WTC11 (cell line): ENCODE results near the gene DRD2. TPM values are rescaled to one million over a fixed set of nuclear protein-coding genes. Genes with fewer than 3 reads are reported as not detected.

ENCODE experiments used
- ATAC-seq: fragments of 200-7000 bp; cut with Tn5 transposase; 2 replicates; pipeline ENCODE4 v1.10.0; 2021; ENCODE audit warnings: mild to moderate bottlenecking, moderate library complexity
- CTCF ChIA-PET: fragments of 300-600 bp; sonication (Branson Sonifier 250); formaldehyde crosslinking; loops from one replicate; lab custom pipeline; 2021; ENCODE audit warnings: antibody characterized with exemption; lab: Charles Lee
- POLR2A ChIA-PET: fragments of 350-600 bp; sonication (Branson Sonifier 250); formaldehyde crosslinking; loops from one replicate; lab custom pipeline; 2021; ENCODE audit warnings: antibody characterized with exemption; lab: Charles Lee
- DNase-seq: peaks from one replicate; pipeline ENCODE4 v3.0.0; 2021; ENCODE audit warnings: low spot score
- H3K27ac Mint-ChIP-seq: 2 replicates; pipeline ENCODE4 v1.8.0; 2021; ENCODE audit warnings: mixed read lengths
- H3K27me3 Mint-ChIP-seq: 2 replicates; pipeline ENCODE4 v1.8.0; 2021; ENCODE audit warnings: low read depth, mild to moderate bottlenecking, moderate library complexity, mixed read lengths
- H3K36me3 Mint-ChIP-seq: 2 replicates; pipeline ENCODE4 v1.8.0; 2021; ENCODE audit warnings: mixed read lengths
- H3K4me1 Mint-ChIP-seq: 2 replicates; pipeline ENCODE4 v1.8.0; 2022; ENCODE audit warnings: mixed read lengths
- H3K4me3 Mint-ChIP-seq: 2 replicates; pipeline ENCODE4 v1.8.0; 2021; ENCODE audit warnings: mild to moderate bottlenecking, moderate library complexity, mixed read lengths
- H3K9me3 Mint-ChIP-seq: 2 replicates; pipeline ENCODE4 v1.8.0; 2021; ENCODE audit warnings: mixed read lengths
- ATF2 ChIP-seq: sonication (generic); formaldehyde crosslinking; IDR thresholded peaks from 2 replicates; pipeline ENCODE4 v1.8.1; 2022; ENCODE audit warnings: low read depth, missing genetic modification reagents, borderline replicate concordance
- CREM ChIP-seq: sonication (generic); formaldehyde crosslinking; IDR thresholded peaks from 2 replicates; pipeline ENCODE4 v1.8.1; 2022; ENCODE audit warnings: mild to moderate bottlenecking, missing genetic modification reagents, moderate library complexity
- ERG ChIP-seq: fragments of 250-450 bp; sonication (Bioruptor Pico); IDR thresholded peaks from 2 replicates; pipeline ENCODE4 v1.8.0; 2021; ENCODE audit warnings: mild to moderate bottlenecking
- ETV6 ChIP-seq: sonication (generic); formaldehyde crosslinking; IDR thresholded peaks from 2 replicates; pipeline ENCODE4 v1.8.1; 2022; ENCODE audit warnings: mild to moderate bottlenecking, missing genetic modification reagents
- FOXK1 ChIP-seq: sonication (generic); formaldehyde crosslinking; IDR thresholded peaks from 2 replicates; pipeline ENCODE4 v1.8.0; 2022; ENCODE audit warnings: mild to moderate bottlenecking, moderate library complexity, missing genetic modification reagents
- FOXP1 ChIP-seq: sonication (generic); formaldehyde crosslinking; IDR thresholded peaks from 2 replicates; pipeline ENCODE4 v1.8.0; 2022; ENCODE audit warnings: missing genetic modification reagents, mild to moderate bottlenecking, moderate library complexity, borderline replicate concordance
- FOXP4 ChIP-seq: sonication (generic); formaldehyde crosslinking; IDR thresholded peaks from 2 replicates; pipeline ENCODE4 v1.8.0; 2022; ENCODE audit warnings: mild to moderate bottlenecking, missing genetic modification reagents
- JAZF1 ChIP-seq: fragments of 250-450 bp; sonication (Bioruptor Pico); IDR thresholded peaks from 2 replicates; pipeline ENCODE4 v1.9.0; 2021; ENCODE audit warnings: moderate library complexity, mild to moderate bottlenecking, inconsistent platforms
- NFATC4 ChIP-seq: fragments of 250-450 bp; sonication (Bioruptor Pico); IDR thresholded peaks from 2 replicates; pipeline ENCODE4 v1.9.0; 2021; ENCODE audit warnings: mild to moderate bottlenecking
- NR1H2 ChIP-seq: sonication (generic); formaldehyde crosslinking; IDR thresholded peaks from 2 replicates; pipeline ENCODE4 v1.9.0; 2021; ENCODE audit warnings: mild to moderate bottlenecking, moderate library complexity, missing genetic modification reagents
- NR2C2 ChIP-seq: sonication (generic); formaldehyde crosslinking; IDR thresholded peaks from 2 replicates; pipeline ENCODE4 v1.8.0; 2022; ENCODE audit warnings: mild to moderate bottlenecking, missing genetic modification reagents
- RELA ChIP-seq: sonication (generic); formaldehyde crosslinking; IDR thresholded peaks from 2 replicates; pipeline ENCODE4 v1.8.1; 2022; ENCODE audit warnings: missing genetic modification reagents, mild to moderate bottlenecking, borderline replicate concordance
- SMAD3 ChIP-seq: sonication (generic); formaldehyde crosslinking; IDR thresholded peaks from 2 replicates; pipeline ENCODE4 v1.8.0; 2022; ENCODE audit warnings: missing genetic modification reagents, mild to moderate bottlenecking, borderline replicate concordance
- SOX15 ChIP-seq: fragments of 250-450 bp; sonication (Bioruptor Pico); IDR thresholded peaks from 2 replicates; pipeline ENCODE4 v1.9.0; 2021; ENCODE audit warnings: mild to moderate bottlenecking
- USF1 ChIP-seq: sonication (generic); formaldehyde crosslinking; IDR thresholded peaks from 2 replicates; pipeline ENCODE4 v1.8.0; 2022; ENCODE audit warnings: mild to moderate bottlenecking, missing genetic modification reagents
- USF2 ChIP-seq: sonication (generic); formaldehyde crosslinking; IDR thresholded peaks from 2 replicates; pipeline ENCODE4 v1.8.1; 2023; ENCODE audit warnings: mild to moderate bottlenecking, missing genetic modification reagents, moderate library complexity
- ZBTB43 ChIP-seq: sonication (generic); formaldehyde crosslinking; IDR thresholded peaks from 2 replicates; pipeline ENCODE4 v1.8.1; 2023; ENCODE audit warnings: mild to moderate bottlenecking, missing genetic modification reagents
- ZNF263 ChIP-seq: sonication (generic); formaldehyde crosslinking; IDR thresholded peaks from 2 replicates; pipeline ENCODE4 v1.8.1; 2022; ENCODE audit warnings: low read depth, mild to moderate bottlenecking, moderate library complexity, missing genetic modification reagents
- ZNF281 ChIP-seq: sonication (generic); formaldehyde crosslinking; IDR thresholded peaks from 2 replicates; pipeline ENCODE4 v1.8.0; 2023; ENCODE audit warnings: mild to moderate bottlenecking, missing genetic modification reagents
- ZNF512 ChIP-seq: sonication (generic); formaldehyde crosslinking; IDR thresholded peaks from 2 replicates; pipeline ENCODE4 v1.8.1; 2022; ENCODE audit warnings: missing genetic modification reagents, borderline replicate concordance
- ZSCAN18 ChIP-seq: fragments of 250-450 bp; sonication (Bioruptor Pico); IDR thresholded peaks from 2 replicates; pipeline ENCODE4 v2.1.2; 2022; ENCODE audit warnings: mild to moderate bottlenecking, moderate library complexity
- total RNA-seq: library from RNA; stranded (reverse); gene quantifications from 3 replicates; pipeline ENCODE4 v1.2.3, GENCODE V29; 2021

Gene DRD2
- total RNA-seq, 1 experiment from 2014 or later, result 0.20 TPM

- no peak for TF ChIP-seq ZBTB43 (CRISPR knock-in tag)
These were observed 65.7 kb downstream of the DRD2 start (continued) for GRCh38 chr11:113409526-113409925.

- DNase-seq (no peak), ATAC-seq (no peak)
- H3K4me1 Mint-ChIP-seq, result peaks cover 4% of the 10 kb centered on the region
- H3K27ac Mint-ChIP-seq, result no peak overlapping the region
- no peaks in the 10 kb centered on the region for H3K27me3 Mint-ChIP-seq
- POLR2A ChIA-PET, result no interaction called here
- CTCF ChIA-PET, result no interaction called here
- H3K4me3 Mint-ChIP-seq, result no peak overlapping the region
- H3K9me3 Mint-ChIP-seq, result no peaks in the 10 kb centered on the region
- no peaks in the 10 kb centered on the region for H3K36me3 Mint-ChIP-seq
- TF ChIP-seq ETV6 (CRISPR knock-in tag) (no peak), USF2 (no peak), NR1H2 (CRISPR knock-in tag) (no peak), SOX15 (CRISPR knock-in tag) (no peak), ZSCAN18 (no peak), FOXK1 (no peak), ZNF512 (CRISPR knock-in tag) (no peak), ATF2 (CRISPR knock-in tag) (no peak), CREM (CRISPR knock-in tag) (no peak), ZNF281 (CRISPR knock-in tag) (no peak), FOXP4 (no peak), RELA (CRISPR knock-in tag) (no peak), NFATC4 (no peak), ZNF263 (CRISPR knock-in tag) (no peak), FOXP1 (CRISPR knock-in tag) (no peak), JAZF1 (CRISPR knock-in tag) (no peak), USF1 (CRISPR knock-in tag) (no peak), ERG (no peak), SMAD3 (CRISPR knock-in tag) (no peak), NR2C2 (CRISPR knock-in tag) (no peak)
These were observed 66.3 kb downstream of the DRD2 start for GRCh38 chr11:113408887-113409286.
